Endothelial cell (in vitro differentiated cells): ENCODE measurements around the gene ARHGAP9. TPM values are rescaled to one million over a fixed set of nuclear protein-coding genes. Genes with fewer than 3 reads are reported as not detected.
A peak's percentile ranks its signal among the peaks of the same experiment; 100 is the strongest.

Experiments
- DNase-seq: peaks from one replicate; pipeline ENCODE4 v3.0.0; 2021; ENCODE audit warnings: low spot score
- H3K27ac Mint-ChIP-seq: one replicate; pipeline ENCODE4 v1.8.0; 2021; ENCODE audit warnings: mixed read lengths, inconsistent platforms; ENCODE audit not compliant: unreplicated experiment
- H3K27me3 Mint-ChIP-seq: one replicate; pipeline ENCODE4 v1.8.0; 2021; ENCODE audit warnings: mild to moderate bottlenecking, moderate library complexity, mixed read lengths, inconsistent platforms; ENCODE audit not compliant: unreplicated experiment
- H3K36me3 Mint-ChIP-seq: one replicate; pipeline ENCODE4 v1.8.0; 2021; ENCODE audit warnings: mild to moderate bottlenecking, low read depth, mixed read lengths, inconsistent platforms; ENCODE audit not compliant: unreplicated experiment
- H3K4me1 Mint-ChIP-seq: one replicate; pipeline ENCODE4 v1.8.0; 2021; ENCODE audit warnings: mild to moderate bottlenecking, mixed read lengths, inconsistent platforms; ENCODE audit not compliant: unreplicated experiment
- H3K4me3 Mint-ChIP-seq: one replicate; pipeline ENCODE4 v1.8.0; 2021; ENCODE audit warnings: mild to moderate bottlenecking, mixed read lengths, inconsistent platforms; ENCODE audit not compliant: unreplicated experiment
- H3K9me3 Mint-ChIP-seq: one replicate; pipeline ENCODE4 v1.8.0; 2021; ENCODE audit warnings: mixed read lengths, inconsistent platforms; ENCODE audit not compliant: unreplicated experiment
- total RNA-seq: library from RNA; stranded (reverse); fragmentation: NEBNext Ultra II Directional; extraction: Animal tissue kit (Norgen Biotek cat#: 25700); gene quantifications from one replicate; pipeline ENCODE4 v1.2.1, GENCODE V29; 2021; ENCODE audit not compliant: unreplicated experiment
- TF ChIP-seq, protein P1 (sequence below): fragments of 200-600 bp; sonication (generic); IDR thresholded peaks from one replicate; pipeline ENCODE4 v1.5.0; 2021; ENCODE audit warnings: antibody characterized with exemption; ENCODE audit not compliant: unreplicated experiment

The ARHGAP9 gene
- total RNA-seq, 1 donor from 2014 or later: 65.4 TPM

- no peak overlapping the region for H3K27ac Mint-ChIP-seq
- no peaks in the 10 kb centered on the region for H3K9me3 Mint-ChIP-seq
- peak overlapping the region; percentile 94 for H3K4me3 Mint-ChIP-seq
- peaks cover 31% of the 10 kb centered on the region for H3K27me3 Mint-ChIP-seq
- H3K36me3 Mint-ChIP-seq: peaks cover 4% of the 10 kb centered on the region
- DNase-seq: peak; percentile 50
- peaks cover 28% of the 10 kb centered on the region for H3K4me1 Mint-ChIP-seq
- TF ChIP-seq, protein P1, sequence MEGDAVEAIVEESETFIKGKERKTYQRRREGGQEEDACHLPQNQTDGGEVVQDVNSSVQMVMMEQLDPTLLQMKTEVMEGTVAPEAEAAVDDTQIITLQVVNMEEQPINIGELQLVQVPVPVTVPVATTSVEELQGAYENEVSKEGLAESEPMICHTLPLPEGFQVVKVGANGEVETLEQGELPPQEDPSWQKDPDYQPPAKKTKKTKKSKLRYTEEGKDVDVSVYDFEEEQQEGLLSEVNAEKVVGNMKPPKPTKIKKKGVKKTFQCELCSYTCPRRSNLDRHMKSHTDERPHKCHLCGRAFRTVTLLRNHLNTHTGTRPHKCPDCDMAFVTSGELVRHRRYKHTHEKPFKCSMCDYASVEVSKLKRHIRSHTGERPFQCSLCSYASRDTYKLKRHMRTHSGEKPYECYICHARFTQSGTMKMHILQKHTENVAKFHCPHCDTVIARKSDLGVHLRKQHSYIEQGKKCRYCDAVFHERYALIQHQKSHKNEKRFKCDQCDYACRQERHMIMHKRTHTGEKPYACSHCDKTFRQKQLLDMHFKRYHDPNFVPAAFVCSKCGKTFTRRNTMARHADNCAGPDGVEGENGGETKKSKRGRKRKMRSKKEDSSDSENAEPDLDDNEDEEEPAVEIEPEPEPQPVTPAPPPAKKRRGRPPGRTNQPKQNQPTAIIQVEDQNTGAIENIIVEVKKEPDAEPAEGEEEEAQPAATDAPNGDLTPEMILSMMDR: no peak
Measured at GRCh38 chr12:57461276-57461916, 18.3 kb downstream of the ARHGAP9 start.

DNA sequence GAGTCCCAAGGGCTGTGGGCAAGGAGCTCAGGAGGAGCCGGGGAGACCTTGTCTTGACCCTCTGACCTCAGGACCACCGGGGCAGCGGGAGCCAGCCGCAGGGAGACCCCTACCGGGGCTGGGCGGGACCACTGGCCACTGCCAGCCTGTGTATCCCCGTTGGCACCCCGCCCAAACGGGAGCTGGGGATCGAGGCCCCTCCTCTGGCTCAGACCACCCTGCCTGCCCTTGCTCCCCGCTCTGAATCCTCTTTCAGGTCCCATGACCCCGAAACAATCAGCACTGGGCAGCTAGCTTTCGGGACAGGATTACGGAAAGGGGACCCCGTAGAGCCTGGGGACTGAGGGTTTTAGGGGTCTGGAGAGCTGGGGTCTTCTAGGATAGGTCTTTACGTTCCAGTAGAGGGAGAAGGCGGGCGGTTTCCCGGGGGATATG, 18.8 kb downstream of the ARHGAP9 start:
- Mint-ChIP-seq H3K4me1 (peaks cover 26% of the 10 kb centered on the region), H3K36me3 (peaks cover 4% of the 10 kb centered on the region), H3K9me3 (no peaks in the 10 kb centered on the region), H3K27ac (no peak overlapping the region), H3K27me3 (peaks cover 31% of the 10 kb centered on the region), H3K4me3 (peak overlapping the region; percentile 69)
- TF ChIP-seq, protein P1: no peak
- DNase-seq: peak; percentile 61

DNA sequence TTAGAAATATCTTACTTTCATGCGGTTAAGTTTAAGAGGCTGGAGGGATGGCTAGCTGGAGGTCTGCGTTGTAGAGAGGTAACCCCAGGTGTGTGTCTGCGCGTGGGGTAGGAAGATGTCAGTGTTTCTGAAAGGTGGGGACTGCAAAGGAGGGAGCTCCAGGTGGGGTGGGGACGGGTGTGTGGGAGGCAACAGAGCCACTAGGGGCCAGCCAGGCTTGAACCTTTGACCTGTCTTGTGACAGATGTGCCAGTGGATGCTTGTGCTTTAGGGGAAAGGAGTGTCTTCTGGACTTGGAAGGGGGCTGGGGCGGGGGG, 19.2 kb downstream of the ARHGAP9 start:
- H3K4me1 Mint-ChIP-seq: peaks cover 22% of the 10 kb centered on the region
- H3K27me3 Mint-ChIP-seq: peaks cover 31% of the 10 kb centered on the region
- DNase-seq: no peak
- TF ChIP-seq, protein P1: no peak
- H3K4me3 Mint-ChIP-seq: peak overlapping the region; percentile 82
- H3K9me3 Mint-ChIP-seq: no peaks in the 10 kb centered on the region
- H3K27ac Mint-ChIP-seq: no peak overlapping the region
- H3K36me3 Mint-ChIP-seq: peaks cover 4% of the 10 kb centered on the region

GRCh38 chr12:57459750-57460467, 19.8 kb downstream of the ARHGAP9 start, which contains the start of gene GLI1:
Gene GLI1 (plus strand): TSS chr12:57459785. CDS start chr12:57463692, 3,907 bp downstream.
- H3K27me3 Mint-ChIP-seq: peaks cover 31% of the 10 kb centered on the region
- no peak for DNase-seq
- H3K4me3 Mint-ChIP-seq: peak within 1 kb of the TSS; percentile 96
- peaks cover 4% of the 10 kb centered on the region for H3K36me3 Mint-ChIP-seq
- H3K9me3 Mint-ChIP-seq: no peaks in the 10 kb centered on the region
- H3K27ac Mint-ChIP-seq: peak within 1 kb of the TSS; percentile 91
- H3K4me1 Mint-ChIP-seq: peaks cover 19% of the 10 kb centered on the region
- TF ChIP-seq, protein P1: no peak
